ENCODE data around the gene SURF1. TPM values are rescaled to one million over a fixed set of nuclear protein-coding genes. Genes with fewer than 3 reads are reported as not detected.
"Not testable (repeated sequence)": the region's sequence is repeated elsewhere in the genome, so short reads cannot be mapped to it uniquely, and the experiment has no call there.

SURF1 gene
- total RNA-seq, 1 experiment from 2014 or later, result 57.7 TPM

DNA sequence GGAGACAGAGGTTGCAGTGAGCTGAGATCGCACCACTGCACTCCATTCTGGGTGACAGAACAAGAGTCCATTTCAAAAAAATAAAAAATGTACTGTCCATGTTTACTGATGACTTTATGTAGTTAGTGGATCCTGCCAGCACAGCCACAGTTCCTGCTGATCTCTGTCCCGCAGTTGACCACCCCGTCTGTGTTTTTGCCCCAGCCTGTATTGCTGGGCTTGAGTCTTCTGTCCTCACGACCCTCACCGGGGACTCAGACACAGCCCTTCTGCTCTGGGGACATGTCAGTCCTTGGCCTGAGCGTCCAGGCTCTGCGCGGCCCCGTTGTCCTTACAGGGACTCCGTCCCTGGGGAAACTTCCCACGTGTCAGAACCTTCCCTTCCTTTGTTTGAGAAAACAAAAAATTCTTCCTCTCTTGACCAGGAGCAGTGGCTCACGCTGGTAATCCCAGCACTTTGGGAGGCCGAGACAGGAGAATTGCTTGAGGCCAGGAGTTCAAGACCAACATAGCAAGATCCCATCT is 34.8 kb downstream of the SURF1 start:
- DNase-seq, result no peak
- Histone ChIP-seq H3K4me2 (no peak overlapping the region), H3K36me3 (ENCODE audit: low read depth) (no peaks in the 10 kb centered on the region), H3K4me3 (no peak overlapping the region), H3K79me2 (ENCODE audit: low read depth) (no peaks in the 10 kb centered on the region), H3K27me3 (ENCODE audit: insufficient read depth, low read depth) (peaks cover 34% of the 10 kb centered on the region), H3K27ac (no peak overlapping the region), H3F3A (ENCODE audit: insufficient read depth, low read depth) (no peaks in the 10 kb centered on the region), H3K4me1 (replicated peaks; ENCODE audit: insufficient read depth) (no peaks in the 10 kb centered on the region), H2AFZ (no peak overlapping the region), H3K9me3 (ENCODE audit: insufficient read depth, low read depth) (no peaks in the 10 kb centered on the region), H3K9me2 (ENCODE audit: insufficient read depth) (no peaks in the 10 kb centered on the region), H4K20me1 (ENCODE audit: insufficient read depth) (no peaks in the 10 kb centered on the region)
- no peak for TF ChIP-seq EZH2 (IDR thresholded peaks at IDR 0.05; ENCODE audit: low read depth)
- TF ChIP-seq, protein P1, sequence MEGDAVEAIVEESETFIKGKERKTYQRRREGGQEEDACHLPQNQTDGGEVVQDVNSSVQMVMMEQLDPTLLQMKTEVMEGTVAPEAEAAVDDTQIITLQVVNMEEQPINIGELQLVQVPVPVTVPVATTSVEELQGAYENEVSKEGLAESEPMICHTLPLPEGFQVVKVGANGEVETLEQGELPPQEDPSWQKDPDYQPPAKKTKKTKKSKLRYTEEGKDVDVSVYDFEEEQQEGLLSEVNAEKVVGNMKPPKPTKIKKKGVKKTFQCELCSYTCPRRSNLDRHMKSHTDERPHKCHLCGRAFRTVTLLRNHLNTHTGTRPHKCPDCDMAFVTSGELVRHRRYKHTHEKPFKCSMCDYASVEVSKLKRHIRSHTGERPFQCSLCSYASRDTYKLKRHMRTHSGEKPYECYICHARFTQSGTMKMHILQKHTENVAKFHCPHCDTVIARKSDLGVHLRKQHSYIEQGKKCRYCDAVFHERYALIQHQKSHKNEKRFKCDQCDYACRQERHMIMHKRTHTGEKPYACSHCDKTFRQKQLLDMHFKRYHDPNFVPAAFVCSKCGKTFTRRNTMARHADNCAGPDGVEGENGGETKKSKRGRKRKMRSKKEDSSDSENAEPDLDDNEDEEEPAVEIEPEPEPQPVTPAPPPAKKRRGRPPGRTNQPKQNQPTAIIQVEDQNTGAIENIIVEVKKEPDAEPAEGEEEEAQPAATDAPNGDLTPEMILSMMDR (conservative IDR thresholded peaks at IDR 0.05), result no peak
- ChIA-PET POLR2A (ENCODE audit: unreplicated experiment) (no interaction called here), CTCF (no interaction called here)
- BruUV-seq (replicated peaks), result no TSS peak
- intact Hi-C loops (cut with micrococcal nuclease; ENCODE audit: unreplicated experiment), result no loop called here

DNA sequence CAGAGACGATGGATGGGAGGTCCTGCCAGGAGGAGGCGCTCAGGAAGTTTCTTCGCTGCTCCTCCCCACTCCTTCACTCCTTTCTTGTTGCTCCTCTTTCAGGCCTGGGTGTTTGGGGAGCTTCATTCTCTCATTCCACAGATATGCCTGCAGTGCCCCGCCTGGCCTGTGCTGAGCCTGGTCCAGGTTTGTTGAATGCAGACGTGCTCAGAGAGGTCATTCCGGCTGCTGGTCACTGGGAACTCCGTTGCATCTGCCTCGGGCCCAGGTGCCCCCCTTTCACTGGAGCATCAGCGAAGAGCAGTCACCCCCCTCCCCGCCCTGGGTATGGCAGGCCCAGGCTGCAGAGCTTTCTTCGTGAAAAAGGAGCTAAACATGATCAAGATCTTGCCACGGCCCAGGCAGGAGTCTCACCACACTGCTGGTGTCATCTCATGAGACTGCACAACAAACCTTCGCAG is 35.8 kb downstream of the SURF1 start:
- CTCF ChIA-PET, result no interaction called here
- Histone ChIP-seq H3K27me3 (ENCODE audit: insufficient read depth, low read depth) (peaks cover 29% of the 10 kb centered on the region), H3K9me2 (ENCODE audit: insufficient read depth) (no peaks in the 10 kb centered on the region), H3K36me3 (ENCODE audit: low read depth) (no peaks in the 10 kb centered on the region), H3K4me1 (replicated peaks; ENCODE audit: insufficient read depth) (no peaks in the 10 kb centered on the region), H4K20me1 (ENCODE audit: insufficient read depth) (no peaks in the 10 kb centered on the region), H3K4me3 (no peak overlapping the region), H3K9me3 (ENCODE audit: insufficient read depth, low read depth) (no peaks in the 10 kb centered on the region), H3K4me2 (no peak overlapping the region), H3F3A (ENCODE audit: insufficient read depth, low read depth) (no peaks in the 10 kb centered on the region), H3K79me2 (ENCODE audit: low read depth) (no peaks in the 10 kb centered on the region), H3K27ac (no peak overlapping the region), H2AFZ (no peak overlapping the region)
- POLR2A ChIA-PET (ENCODE audit: unreplicated experiment), result no interaction called here
- TF ChIP-seq EZH2 (IDR thresholded peaks at IDR 0.05; ENCODE audit: low read depth), result no peak
- TF ChIP-seq, protein P1 (conservative IDR thresholded peaks at IDR 0.05), result no peak
- no peak for DNase-seq
- no TSS peak for BruUV-seq (replicated peaks)
- intact Hi-C loops (cut with micrococcal nuclease; ENCODE audit: unreplicated experiment), result no loop called here

DNA sequence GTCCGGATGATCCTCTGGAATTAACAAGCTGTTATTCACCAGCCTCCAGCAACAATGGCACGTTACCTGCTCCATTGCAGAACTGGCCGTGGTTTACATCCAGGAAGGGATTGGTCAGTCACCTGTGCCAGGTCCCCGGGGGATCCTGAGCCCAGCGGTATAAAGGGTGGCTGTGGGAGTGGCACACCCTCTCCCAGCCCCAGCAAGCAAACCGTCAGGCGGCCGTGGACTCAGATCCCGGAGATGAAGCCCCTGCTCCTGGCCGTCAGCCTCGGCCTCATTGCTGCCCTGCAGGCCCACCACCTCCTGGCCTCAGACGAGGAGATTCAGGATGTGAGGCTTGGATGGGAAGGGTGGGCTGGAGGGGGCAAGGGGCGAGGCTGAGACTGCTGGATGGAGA is 38.7 kb downstream of the SURF1 start:
- H3K4me3 ChIP-seq; H3K9me3 ChIP-seq (ENCODE audit: insufficient read depth, low read depth); H2AFZ ChIP-seq; H3K36me3 ChIP-seq (ENCODE audit: low read depth); H3K79me2 ChIP-seq (ENCODE audit: low read depth); H3K27me3 ChIP-seq (ENCODE audit: insufficient read depth, low read depth); intact Hi-C loops (cut with micrococcal nuclease; ENCODE audit: unreplicated experiment); H3K4me2 ChIP-seq; DNase-seq; CTCF ChIA-PET; H3K9me2 ChIP-seq (ENCODE audit: insufficient read depth); H3F3A ChIP-seq (ENCODE audit: insufficient read depth, low read depth); H3K4me1 ChIP-seq (replicated peaks; ENCODE audit: insufficient read depth); H4K20me1 ChIP-seq (ENCODE audit: insufficient read depth); POLR2A ChIA-PET (ENCODE audit: unreplicated experiment); H3K27ac ChIP-seq; BruUV-seq (replicated peaks): not testable (repeated sequence)

DNA sequence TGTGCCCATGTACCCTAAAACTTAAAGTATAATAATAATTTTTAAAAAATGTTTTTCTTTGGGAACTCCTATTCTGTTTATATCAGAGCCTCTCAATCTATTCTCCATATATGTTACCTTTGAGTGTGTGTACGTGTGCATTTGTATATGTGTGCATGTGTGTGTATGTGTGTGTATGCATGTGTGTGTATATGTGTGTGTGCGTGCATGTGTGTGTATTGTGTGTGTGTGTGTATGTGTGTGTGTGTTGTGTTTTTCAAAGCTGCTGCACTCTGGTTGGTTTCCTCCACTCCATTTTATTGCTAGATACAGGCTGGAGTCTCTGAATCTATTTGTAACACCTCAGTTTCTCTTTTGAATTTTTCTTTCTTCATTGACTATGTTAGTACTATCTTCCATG is 40.3 kb downstream of the SURF1 start:
- DNase-seq, result no peak
- TF ChIP-seq, protein P1 (conservative IDR thresholded peaks at IDR 0.05), result no peak
- no peak for TF ChIP-seq EZH2 (IDR thresholded peaks at IDR 0.05; ENCODE audit: low read depth)
- Histone ChIP-seq H3K27ac (no peak overlapping the region), H3K4me2 (no peak overlapping the region), H3K27me3 (ENCODE audit: insufficient read depth, low read depth) (no peaks in the 10 kb centered on the region), H3K9me3 (ENCODE audit: insufficient read depth, low read depth) (no peaks in the 10 kb centered on the region), H3K79me2 (ENCODE audit: low read depth) (no peaks in the 10 kb centered on the region), H2AFZ (no peak overlapping the region), H3K4me1 (replicated peaks; ENCODE audit: insufficient read depth) (no peaks in the 10 kb centered on the region), H3F3A (ENCODE audit: insufficient read depth, low read depth) (no peaks in the 10 kb centered on the region), H3K4me3 (no peak overlapping the region), H3K9me2 (ENCODE audit: insufficient read depth) (no peaks in the 10 kb centered on the region), H4K20me1 (ENCODE audit: insufficient read depth) (no peaks in the 10 kb centered on the region), H3K36me3 (ENCODE audit: low read depth) (no peaks in the 10 kb centered on the region)
- POLR2A ChIA-PET (ENCODE audit: unreplicated experiment), result no interaction called here
- intact Hi-C loops (cut with micrococcal nuclease; ENCODE audit: unreplicated experiment), result no loop called here
- BruUV-seq (replicated peaks), result no TSS peak
- CTCF ChIA-PET, result no interaction called here

All from PC-9 (cell line).